HepG2 (cell line): ENCODE results near the gene PRR14. TPM values are rescaled to one million over a fixed set of nuclear protein-coding genes. Genes with fewer than 3 reads are reported as not detected.
A peak's percentile ranks its signal among the peaks of the same experiment; 100 is the strongest.

Experiments
- ATRX ChIP-seq: sonication (generic); formaldehyde crosslinking; IDR thresholded peaks from 2 replicates; pipeline ENCODE4 v1.4.0; 2020; ENCODE audit warnings: missing genetic modification reagents, borderline replicate concordance
- CEBPB ChIP-seq: IDR thresholded peaks from 2 replicates; pipeline ENCODE4 v1.6.1; 2011; ENCODE audit warnings: low read depth, low read length, improper control_type of control experiment, borderline replicate concordance
- HNRNPLL ChIP-seq: fragments of 200-400 bp; formaldehyde crosslinking; IDR thresholded peaks from 2 replicates; pipeline ENCODE4 v1.6.1; 2017; ENCODE audit warnings: mild to moderate bottlenecking, low read depth, low read length; ENCODE audit not compliant: poor library complexity, severe bottlenecking
- ZBTB3 ChIP-seq: sonication (generic); formaldehyde crosslinking; IDR thresholded peaks from 2 replicates; pipeline ENCODE4 v1.4.0; 2020; ENCODE audit warnings: low read depth, mild to moderate bottlenecking, moderate library complexity, missing genetic modification reagents, borderline replicate concordance
- polyA plus RNA-seq, 8 experiments: library from polyadenylated mRNA; depleted of rRNA in 3 of 8; stranded (reverse) in 7 of 8; unstranded in 1 of 8; fragments of >200 nt; fragmentation: Illumina TruSeq in 4 of 8; extraction: Trizol in 4 of 8; gene quantifications; 2 replicates each; pipeline versions ENCODE4 v1.2.1 to v1.2.3, GENCODE V29; 2011 to 2016; ENCODE audit warnings: low read depth in 4 of 8, missing spikeins in 1 of 8, mixed read lengths in 1 of 8; ENCODE audit not compliant: insufficient read depth in 1 of 8
- total RNA-seq, 5 experiments: library from RNA; depleted of rRNA; stranded (reverse); fragments of >200 nt; fragmentation: Illumina TruSeq; extraction: Trizol; gene quantifications; 2 replicates each; pipeline ENCODE4 v1.2.3, GENCODE V29; 2016; ENCODE audit warnings: low read depth in 1 of 5
- TF ChIP-seq, protein P1 (sequence below): sonication (generic); formaldehyde crosslinking; conservative IDR thresholded peaks from 2 replicates; pipeline ENCODE4 v1.5.0; 2020; ENCODE audit warnings: missing genetic modification reagents
- TF ChIP-seq, protein P2 (sequence below): sonication (generic); formaldehyde crosslinking; IDR thresholded peaks from 2 replicates; pipeline ENCODE4 v1.5.0; 2020; ENCODE audit warnings: mild to moderate bottlenecking, missing genetic modification reagents, borderline replicate concordance
- TF ChIP-seq, protein P3 (sequence below): sonication (generic); formaldehyde crosslinking; IDR thresholded peaks from 2 replicates; pipeline ENCODE4 v1.5.1; 2020; ENCODE audit warnings: mild to moderate bottlenecking, missing genetic modification reagents, moderate library complexity
- TF ChIP-seq, protein P4 (sequence below): sonication (generic); formaldehyde crosslinking; IDR thresholded peaks from 2 replicates; pipeline ENCODE4 v1.5.0; 2020; ENCODE audit warnings: mild to moderate bottlenecking, low read depth, missing genetic modification reagents, borderline replicate concordance
- TF ChIP-seq, protein P5 (sequence below): IDR thresholded peaks from 2 replicates; pipeline ENCODE4 v1.6.1; 2018; ENCODE audit warnings: missing genetic modification reagents, mild to moderate bottlenecking, missing compliant biosample characterization

PRR14 gene
- total and polyA plus RNA-seq, 2 of the 13 experiments (the other 11 are each of a cell fraction or from before 2014, with no cell fraction given) = 8.4 to 11.0 TPM

GRCh38 chr16:30609926-30610839, 40.6 kb upstream of the PRR14 start, which contains the start of gene ZNF689 (continued):
- TF ChIP-seq, protein P1, sequence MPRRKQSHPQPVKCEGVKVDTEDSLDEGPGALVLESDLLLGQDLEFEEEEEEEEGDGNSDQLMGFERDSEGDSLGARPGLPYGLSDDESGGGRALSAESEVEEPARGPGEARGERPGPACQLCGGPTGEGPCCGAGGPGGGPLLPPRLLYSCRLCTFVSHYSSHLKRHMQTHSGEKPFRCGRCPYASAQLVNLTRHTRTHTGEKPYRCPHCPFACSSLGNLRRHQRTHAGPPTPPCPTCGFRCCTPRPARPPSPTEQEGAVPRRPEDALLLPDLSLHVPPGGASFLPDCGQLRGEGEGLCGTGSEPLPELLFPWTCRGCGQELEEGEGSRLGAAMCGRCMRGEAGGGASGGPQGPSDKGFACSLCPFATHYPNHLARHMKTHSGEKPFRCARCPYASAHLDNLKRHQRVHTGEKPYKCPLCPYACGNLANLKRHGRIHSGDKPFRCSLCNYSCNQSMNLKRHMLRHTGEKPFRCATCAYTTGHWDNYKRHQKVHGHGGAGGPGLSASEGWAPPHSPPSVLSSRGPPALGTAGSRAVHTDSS = 0 out of 2 replicates have a peak, but pooled peaks have one; percentile 8
- TF ChIP-seq, protein P2, sequence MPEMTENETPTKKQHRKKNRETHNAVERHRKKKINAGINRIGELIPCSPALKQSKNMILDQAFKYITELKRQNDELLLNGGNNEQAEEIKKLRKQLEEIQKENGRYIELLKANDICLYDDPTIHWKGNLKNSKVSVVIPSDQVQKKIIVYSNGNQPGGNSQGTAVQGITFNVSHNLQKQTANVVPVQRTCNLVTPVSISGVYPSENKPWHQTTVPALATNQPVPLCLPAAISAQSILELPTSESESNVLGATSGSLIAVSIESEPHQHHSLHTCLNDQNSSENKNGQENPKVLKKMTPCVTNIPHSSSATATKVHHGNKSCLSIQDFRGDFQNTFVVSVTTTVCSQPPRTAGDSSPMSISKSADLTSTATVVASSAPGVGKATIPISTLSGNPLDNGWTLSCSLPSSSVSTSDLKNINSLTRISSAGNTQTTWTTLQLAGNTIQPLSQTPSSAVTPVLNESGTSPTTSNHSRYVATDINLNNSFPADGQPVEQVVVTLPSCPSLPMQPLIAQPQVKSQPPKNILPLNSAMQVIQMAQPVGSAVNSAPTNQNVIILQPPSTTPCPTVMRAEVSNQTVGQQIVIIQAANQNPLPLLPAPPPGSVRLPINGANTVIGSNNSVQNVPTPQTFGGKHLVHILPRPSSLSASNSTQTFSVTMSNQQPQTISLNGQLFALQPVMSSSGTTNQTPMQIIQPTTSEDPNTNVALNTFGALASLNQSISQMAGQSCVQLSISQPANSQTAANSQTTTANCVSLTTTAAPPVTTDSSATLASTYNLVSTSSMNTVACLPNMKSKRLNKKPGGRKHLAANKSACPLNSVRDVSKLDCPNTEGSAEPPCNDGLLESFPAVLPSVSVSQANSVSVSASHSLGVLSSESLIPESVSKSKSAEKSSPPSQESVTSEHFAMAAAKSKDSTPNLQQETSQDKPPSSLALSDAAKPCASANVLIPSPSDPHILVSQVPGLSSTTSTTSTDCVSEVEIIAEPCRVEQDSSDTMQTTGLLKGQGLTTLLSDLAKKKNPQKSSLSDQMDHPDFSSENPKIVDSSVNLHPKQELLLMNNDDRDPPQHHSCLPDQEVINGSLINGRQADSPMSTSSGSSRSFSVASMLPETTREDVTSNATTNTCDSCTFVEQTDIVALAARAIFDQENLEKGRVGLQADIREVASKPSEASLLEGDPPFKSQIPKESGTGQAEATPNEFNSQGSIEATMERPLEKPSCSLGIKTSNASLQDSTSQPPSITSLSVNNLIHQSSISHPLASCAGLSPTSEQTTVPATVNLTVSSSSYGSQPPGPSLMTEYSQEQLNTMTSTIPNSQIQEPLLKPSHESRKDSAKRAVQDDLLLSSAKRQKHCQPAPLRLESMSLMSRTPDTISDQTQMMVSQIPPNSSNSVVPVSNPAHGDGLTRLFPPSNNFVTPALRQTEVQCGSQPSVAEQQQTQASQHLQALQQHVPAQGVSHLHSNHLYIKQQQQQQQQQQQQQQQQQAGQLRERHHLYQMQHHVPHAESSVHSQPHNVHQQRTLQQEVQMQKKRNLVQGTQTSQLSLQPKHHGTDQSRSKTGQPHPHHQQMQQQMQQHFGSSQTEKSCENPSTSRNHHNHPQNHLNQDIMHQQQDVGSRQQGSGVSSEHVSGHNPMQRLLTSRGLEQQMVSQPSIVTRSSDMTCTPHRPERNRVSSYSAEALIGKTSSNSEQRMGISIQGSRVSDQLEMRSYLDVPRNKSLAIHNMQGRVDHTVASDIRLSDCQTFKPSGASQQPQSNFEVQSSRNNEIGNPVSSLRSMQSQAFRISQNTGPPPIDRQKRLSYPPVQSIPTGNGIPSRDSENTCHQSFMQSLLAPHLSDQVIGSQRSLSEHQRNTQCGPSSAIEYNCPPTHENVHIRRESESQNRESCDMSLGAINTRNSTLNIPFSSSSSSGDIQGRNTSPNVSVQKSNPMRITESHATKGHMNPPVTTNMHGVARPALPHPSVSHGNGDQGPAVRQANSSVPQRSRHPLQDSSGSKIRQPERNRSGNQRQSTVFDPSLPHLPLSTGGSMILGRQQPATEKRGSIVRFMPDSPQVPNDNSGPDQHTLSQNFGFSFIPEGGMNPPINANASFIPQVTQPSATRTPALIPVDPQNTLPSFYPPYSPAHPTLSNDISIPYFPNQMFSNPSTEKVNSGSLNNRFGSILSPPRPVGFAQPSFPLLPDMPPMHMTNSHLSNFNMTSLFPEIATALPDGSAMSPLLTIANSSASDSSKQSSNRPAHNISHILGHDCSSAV = no peak
- no peak for TF ChIP-seq ATRX (CRISPR knock-in tag)
- TF ChIP-seq, protein P3, sequence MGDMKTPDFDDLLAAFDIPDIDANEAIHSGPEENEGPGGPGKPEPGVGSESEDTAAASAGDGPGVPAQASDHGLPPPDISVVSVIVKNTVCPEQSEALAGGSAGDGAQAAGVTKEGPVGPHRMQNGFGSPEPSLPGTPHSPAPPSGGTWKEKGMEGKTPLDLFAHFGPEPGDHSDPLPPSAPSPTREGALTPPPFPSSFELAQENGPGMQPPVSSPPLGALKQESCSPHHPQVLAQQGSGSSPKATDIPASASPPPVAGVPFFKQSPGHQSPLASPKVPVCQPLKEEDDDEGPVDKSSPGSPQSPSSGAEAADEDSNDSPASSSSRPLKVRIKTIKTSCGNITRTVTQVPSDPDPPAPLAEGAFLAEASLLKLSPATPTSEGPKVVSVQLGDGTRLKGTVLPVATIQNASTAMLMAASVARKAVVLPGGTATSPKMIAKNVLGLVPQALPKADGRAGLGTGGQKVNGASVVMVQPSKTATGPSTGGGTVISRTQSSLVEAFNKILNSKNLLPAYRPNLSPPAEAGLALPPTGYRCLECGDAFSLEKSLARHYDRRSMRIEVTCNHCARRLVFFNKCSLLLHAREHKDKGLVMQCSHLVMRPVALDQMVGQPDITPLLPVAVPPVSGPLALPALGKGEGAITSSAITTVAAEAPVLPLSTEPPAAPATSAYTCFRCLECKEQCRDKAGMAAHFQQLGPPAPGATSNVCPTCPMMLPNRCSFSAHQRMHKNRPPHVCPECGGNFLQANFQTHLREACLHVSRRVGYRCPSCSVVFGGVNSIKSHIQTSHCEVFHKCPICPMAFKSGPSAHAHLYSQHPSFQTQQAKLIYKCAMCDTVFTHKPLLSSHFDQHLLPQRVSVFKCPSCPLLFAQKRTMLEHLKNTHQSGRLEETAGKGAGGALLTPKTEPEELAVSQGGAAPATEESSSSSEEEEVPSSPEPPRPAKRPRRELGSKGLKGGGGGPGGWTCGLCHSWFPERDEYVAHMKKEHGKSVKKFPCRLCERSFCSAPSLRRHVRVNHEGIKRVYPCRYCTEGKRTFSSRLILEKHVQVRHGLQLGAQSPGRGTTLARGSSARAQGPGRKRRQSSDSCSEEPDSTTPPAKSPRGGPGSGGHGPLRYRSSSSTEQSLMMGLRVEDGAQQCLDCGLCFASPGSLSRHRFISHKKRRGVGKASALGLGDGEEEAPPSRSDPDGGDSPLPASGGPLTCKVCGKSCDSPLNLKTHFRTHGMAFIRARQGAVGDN = peak; percentile 98
- TF ChIP-seq, protein P4, sequence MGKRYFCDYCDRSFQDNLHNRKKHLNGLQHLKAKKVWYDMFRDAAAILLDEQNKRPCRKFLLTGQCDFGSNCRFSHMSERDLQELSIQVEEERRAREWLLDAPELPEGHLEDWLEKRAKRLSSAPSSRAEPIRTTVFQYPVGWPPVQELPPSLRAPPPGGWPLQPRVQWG (CRISPR knock-in tag) = no peak
- TF ChIP-seq ZBTB3 = peak; percentile 90
- no peak for TF ChIP-seq CEBPB
- TF ChIP-seq, protein P5, sequence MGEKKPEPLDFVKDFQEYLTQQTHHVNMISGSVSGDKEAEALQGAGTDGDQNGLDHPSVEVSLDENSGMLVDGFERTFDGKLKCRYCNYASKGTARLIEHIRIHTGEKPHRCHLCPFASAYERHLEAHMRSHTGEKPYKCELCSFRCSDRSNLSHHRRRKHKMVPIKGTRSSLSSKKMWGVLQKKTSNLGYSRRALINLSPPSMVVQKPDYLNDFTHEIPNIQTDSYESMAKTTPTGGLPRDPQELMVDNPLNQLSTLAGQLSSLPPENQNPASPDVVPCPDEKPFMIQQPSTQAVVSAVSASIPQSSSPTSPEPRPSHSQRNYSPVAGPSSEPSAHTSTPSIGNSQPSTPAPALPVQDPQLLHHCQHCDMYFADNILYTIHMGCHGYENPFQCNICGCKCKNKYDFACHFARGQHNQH = no peak; the same call in none of the 2 replicates
- peak; percentile 91 for TF ChIP-seq HNRNPLL
